Natural killer cell (primary cell): Measurements from ENCODE around the gene USP19. TPM values are rescaled to one million over a fixed set of nuclear protein-coding genes. Genes with fewer than 3 reads are reported as not detected.
A peak's percentile ranks its signal among the peaks of the same experiment; 100 is the strongest.

Source experiments
- ATAC-seq, 3 donors: fragments of 150-1000 bp in 2 of 3; fragments of 200-7000 bp in 1 of 3; cut with Tn5 transposase; 1 replicate in 1 of 3; 2 replicates in 2 of 3; pipeline ENCODE4 v1.10.0; 2021; ENCODE audit warnings: mild to moderate bottlenecking in 2 of 3, moderate library complexity in 2 of 3
- DNase-seq, 2 donors: peaks; one replicate each; pipeline versions ENCODE4 v3.0.0 to v3.0.0-alpha.2; 2013 to 2021; ENCODE audit warnings: mixed read lengths in 1 of 2
- H3K27ac ChIP-seq: one replicate; pipeline ENCODE4 v1.5.1; 2013; ENCODE audit warnings: mild to moderate bottlenecking, low read length
- H3K27me3 ChIP-seq: one replicate; pipeline ENCODE4 v1.6.1; 2013; ENCODE audit warnings: low read length; ENCODE audit not compliant: control insufficient read depth, insufficient read depth
- H3K36me3 ChIP-seq: one replicate; pipeline ENCODE4 v1.6.1; 2013; ENCODE audit warnings: low read length; ENCODE audit not compliant: control insufficient read depth, insufficient read depth
- H3K4me1 ChIP-seq: one replicate; pipeline ENCODE4 v1.6.1; 2013; ENCODE audit warnings: low read length; ENCODE audit not compliant: control insufficient read depth, insufficient read depth
- H3K4me3 ChIP-seq: one replicate; pipeline ENCODE4 v1.5.1; 2013; ENCODE audit warnings: low read length
- H3K9me3 ChIP-seq: one replicate; pipeline ENCODE4 v1.6.1; 2013; ENCODE audit warnings: low read length; ENCODE audit not compliant: control insufficient read depth, insufficient read depth
- H3K27ac Mint-ChIP-seq, 2 donors: one replicate each; pipeline ENCODE4 v1.8.0; 2022; ENCODE audit warnings: mild to moderate bottlenecking in 2 of 2, mixed read lengths in 2 of 2, moderate library complexity in 1 of 2
- H3K27me3 Mint-ChIP-seq, 2 donors: one replicate each; pipeline ENCODE4 v1.8.0; 2022; ENCODE audit warnings: low read depth in 2 of 2, mixed read lengths in 2 of 2
- H3K36me3 Mint-ChIP-seq: one replicate; pipeline ENCODE4 v1.8.0; 2022; ENCODE audit warnings: mixed read lengths
- H3K4me1 Mint-ChIP-seq, 2 donors: one replicate each; pipeline ENCODE4 v1.8.0; 2022; ENCODE audit warnings: mixed read lengths in 2 of 2
- H3K4me3 Mint-ChIP-seq: one replicate; pipeline ENCODE4 v1.8.0; 2022; ENCODE audit warnings: mild to moderate bottlenecking, moderate library complexity, mixed read lengths
- H3K9me3 Mint-ChIP-seq, 2 donors: one replicate each; pipeline ENCODE4 v1.8.0; 2022; ENCODE audit warnings: mixed read lengths in 2 of 2
- WGBS: methylation state at CpG from one replicate; pipeline ENCODE4 v1.1.7; 2013; ENCODE audit warnings: missing lambda C conversion rate; ENCODE audit not compliant: insufficient coverage; 5-methylcytosine and 5-hydroxymethylcytosine counted together
- intact Hi-C: fragments of 100-400 bp; cut with micrococcal nuclease; formaldehyde crosslinking; loops from one replicate; pipeline ENCODE4 v1.14.2; 2022
- total RNA-seq, 4 donors: library from RNA; stranded (reverse); fragments of 120-200 nt in 1 of 4; gene quantifications; one replicate each; pipeline versions ENCODE4 v1.2.3 to v1.2.4, GENCODE V29; 2013 to 2022
- TF ChIP-seq, protein P1 (sequence below): fragments of 200-600 bp; IDR thresholded peaks from one replicate; pipeline ENCODE4 v1.8.0; 2022; ENCODE audit warnings: antibody characterized with exemption

Gene USP19
- total RNA-seq, 3 donors from 2014 or later (not counting 1 experiment from before 2014, with no cell fraction given) = 68.6 to 71.5 (median 68.6) TPM

DNA sequence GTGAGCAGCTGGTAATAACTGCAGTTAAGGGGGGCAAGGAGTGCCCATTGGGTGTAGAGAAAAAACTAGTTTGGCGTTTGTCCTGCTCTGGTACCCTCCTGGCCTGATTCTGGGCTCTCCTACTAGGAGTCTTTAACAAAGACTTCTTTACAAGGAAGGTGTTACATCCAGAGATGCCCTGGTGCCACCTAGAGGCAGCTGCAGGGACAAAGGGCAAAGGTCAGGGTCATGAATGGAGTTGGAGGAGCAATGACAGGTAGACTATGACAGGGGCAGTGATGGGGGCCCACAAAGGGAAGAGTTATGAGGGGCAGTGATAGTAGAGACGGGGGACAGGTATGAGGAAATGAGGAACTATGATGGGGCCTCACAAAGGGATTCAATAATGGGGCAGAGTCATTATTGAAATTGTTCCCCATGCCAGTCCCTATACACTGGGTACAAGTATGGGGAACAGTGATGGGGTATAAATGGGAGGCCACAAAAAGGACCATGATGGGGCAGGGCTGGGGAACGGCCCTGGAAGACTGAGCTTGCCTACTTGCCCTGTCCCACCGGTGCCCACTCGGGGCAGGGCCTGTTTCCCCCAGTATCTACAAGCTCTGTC, 37.6 kb upstream of the USP19 start:
- H3K4me1 ChIP-seq = no peaks in the 10 kb centered on the region
- H3K27ac Mint-ChIP-seq = peak overlapping the region in 1 of 2 donors; percentile 6
- peaks cover 5% of the 10 kb centered on the region for H3K36me3 ChIP-seq
- no peak overlapping the region for H3K4me3 ChIP-seq
- H3K4me1 Mint-ChIP-seq = peaks cover 0 to 3% of the 10 kb centered on the region in 2 donors
- TF ChIP-seq, protein P1, sequence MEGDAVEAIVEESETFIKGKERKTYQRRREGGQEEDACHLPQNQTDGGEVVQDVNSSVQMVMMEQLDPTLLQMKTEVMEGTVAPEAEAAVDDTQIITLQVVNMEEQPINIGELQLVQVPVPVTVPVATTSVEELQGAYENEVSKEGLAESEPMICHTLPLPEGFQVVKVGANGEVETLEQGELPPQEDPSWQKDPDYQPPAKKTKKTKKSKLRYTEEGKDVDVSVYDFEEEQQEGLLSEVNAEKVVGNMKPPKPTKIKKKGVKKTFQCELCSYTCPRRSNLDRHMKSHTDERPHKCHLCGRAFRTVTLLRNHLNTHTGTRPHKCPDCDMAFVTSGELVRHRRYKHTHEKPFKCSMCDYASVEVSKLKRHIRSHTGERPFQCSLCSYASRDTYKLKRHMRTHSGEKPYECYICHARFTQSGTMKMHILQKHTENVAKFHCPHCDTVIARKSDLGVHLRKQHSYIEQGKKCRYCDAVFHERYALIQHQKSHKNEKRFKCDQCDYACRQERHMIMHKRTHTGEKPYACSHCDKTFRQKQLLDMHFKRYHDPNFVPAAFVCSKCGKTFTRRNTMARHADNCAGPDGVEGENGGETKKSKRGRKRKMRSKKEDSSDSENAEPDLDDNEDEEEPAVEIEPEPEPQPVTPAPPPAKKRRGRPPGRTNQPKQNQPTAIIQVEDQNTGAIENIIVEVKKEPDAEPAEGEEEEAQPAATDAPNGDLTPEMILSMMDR = peak; percentile 43
- intact Hi-C loops = loop anchor here (1.0 kb wide), 1 partner anchor 170 kb away; no protein-coding TSS in a partner anchor
- H3K27me3 Mint-ChIP-seq = no peaks in the 10 kb centered on the region
- no peaks in the 10 kb centered on the region for H3K36me3 Mint-ChIP-seq
- H3K27ac ChIP-seq = no peak overlapping the region
- H3K9me3 ChIP-seq = no peaks in the 10 kb centered on the region
- H3K27me3 ChIP-seq = no peaks in the 10 kb centered on the region
- H3K4me3 Mint-ChIP-seq = no peak overlapping the region
- DNase-seq (peak; percentile 27 to 81), ATAC-seq (peak; percentile 75 to 96 (median 84))
- 82% methylated on average over 5 of the region's 5 CpGs for WGBS
- no peaks in the 10 kb centered on the region for H3K9me3 Mint-ChIP-seq

DNA sequence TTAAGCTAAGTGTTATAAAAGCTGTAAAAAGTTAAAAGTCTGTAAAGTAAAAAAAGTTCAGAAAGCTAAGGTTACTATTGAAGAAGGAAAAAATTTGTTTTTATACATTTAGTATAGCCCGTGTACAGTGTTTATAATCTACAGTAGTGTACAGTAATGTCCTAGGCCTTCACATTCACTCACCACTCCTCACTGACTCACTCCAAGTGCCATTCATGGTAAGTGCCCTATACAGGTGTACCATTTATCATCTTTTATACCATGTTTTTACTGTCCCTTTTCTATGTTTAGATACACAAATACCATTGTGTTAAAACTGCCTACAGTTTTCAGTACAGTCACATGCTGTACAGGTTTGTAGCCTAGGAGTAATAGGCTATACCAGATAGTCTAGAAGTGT, 36.7 kb upstream of the USP19 start:
- Histone ChIP-seq H3K9me3 (no peaks in the 10 kb centered on the region), H3K27ac (no peak overlapping the region), H3K27me3 (no peaks in the 10 kb centered on the region), H3K36me3 (no peaks in the 10 kb centered on the region), H3K4me1 (no peaks in the 10 kb centered on the region), H3K4me3 (no peak overlapping the region)
- Mint-ChIP-seq H3K9me3 (no peaks in the 10 kb centered on the region), H3K36me3 (no peaks in the 10 kb centered on the region), H3K4me3 (no peak overlapping the region), H3K4me1 (peaks cover 0 to 3% of the 10 kb centered on the region in 2 donors), H3K27me3 (no peaks in the 10 kb centered on the region), H3K27ac (no peak overlapping the region)
- intact Hi-C loops = no loop called here
- TF ChIP-seq, protein P1 = no peak
- DNase-seq (no peak), ATAC-seq (no peak)
- WGBS = no CpG with 5 or more reads among the region's 1 CpG

DNA sequence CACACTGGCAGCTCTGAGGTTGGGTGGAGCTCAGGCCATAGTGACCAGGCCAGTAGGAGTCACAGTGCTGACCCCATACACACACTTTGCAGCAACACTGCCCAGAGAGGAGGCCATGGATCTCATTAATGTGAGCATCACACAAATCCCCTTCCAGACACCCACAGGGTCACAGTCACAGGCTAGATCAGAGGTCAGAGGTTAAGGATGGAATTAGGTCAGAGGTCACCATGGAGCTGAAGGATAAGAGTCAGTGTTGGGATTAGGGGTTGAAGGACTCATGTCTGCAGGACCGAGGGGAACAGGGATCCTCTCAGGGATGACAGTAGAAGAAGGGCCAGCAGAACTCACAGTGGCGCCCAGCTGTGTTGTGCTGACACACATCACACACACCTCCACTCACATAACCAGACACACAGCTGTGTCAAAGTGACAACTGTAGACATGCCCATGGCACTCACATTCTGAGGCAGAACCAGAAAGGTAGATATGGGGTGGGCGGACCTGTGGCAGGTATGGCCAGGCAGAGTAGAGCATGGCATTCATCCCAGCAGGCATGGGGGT, 32.8 kb upstream of the USP19 start:
- Mint-ChIP-seq H3K27ac (no peak overlapping the region), H3K27me3 (no peaks in the 10 kb centered on the region), H3K9me3 (no peaks in the 10 kb centered on the region), H3K36me3 (no peaks in the 10 kb centered on the region), H3K4me3 (no peak overlapping the region), H3K4me1 (peaks cover 0 to 4% of the 10 kb centered on the region in 2 donors)
- Histone ChIP-seq H3K27ac (no peak overlapping the region), H3K27me3 (no peaks in the 10 kb centered on the region), H3K36me3 (no peaks in the 10 kb centered on the region), H3K4me3 (no peak overlapping the region), H3K9me3 (no peaks in the 10 kb centered on the region), H3K4me1 (no peaks in the 10 kb centered on the region)
- TF ChIP-seq, protein P1 = no peak
- no peak for DNase-seq
- 95% methylated on average over 3 of the region's 3 CpGs for WGBS
- ATAC-seq = no peak
- intact Hi-C loops = no loop called here
